Mammary epithelial cell (primary cell): ENCODE data around the gene SORCS2.

Experiments used
- CTCF ChIP-seq, 2 donors: IDR thresholded peaks in 1 of 2; conservative IDR thresholded peaks in 1 of 2; 2 replicates each; pipeline ENCODE4 v1.5.1; 2011 to 2012; ENCODE audit warnings: inconsistent platforms in 2 of 2, low read length in 2 of 2, mild to moderate bottlenecking in 2 of 2, control low read depth in 1 of 2, low read depth in 1 of 2; ENCODE audit not compliant: insufficient read depth in 1 of 2; ENCODE audit errors: extremely low read depth in 1 of 2
- EZH2 ChIP-seq: IDR thresholded peaks from 2 replicates; pipeline ENCODE4 v1.6.1; 2012; ENCODE audit warnings: low read length, inconsistent platforms, borderline replicate concordance

- TF ChIP-seq CTCF (conservative IDR thresholded peaks at IDR 0.05 in 1 of 2, IDR thresholded peaks at IDR 0.05 in 1 of 2; ENCODE audit: extremely low read depth in 1 of 2, insufficient read depth in 1 of 2, low read depth in 1 of 2, low read length in 2 of 2) (no peak), EZH2 (no peak)
Observed at GRCh38 chr4:7342223-7343080, 150.1 kb downstream of the SORCS2 start.
